HEK293T (cell line): Measurements from ENCODE around the gene C8A.

Experiments
- CTCF ChIA-PET: fragments of 350-600 bp; formaldehyde crosslinking; extraction: SDS; loops from one replicate; lab custom pipeline; 2021; ENCODE audit warnings: antibody characterized with exemption, inconsistent platforms; lab: Yijun Ruan, JAX
- POLR2A ChIA-PET: fragments of 350-600 bp; formaldehyde crosslinking; extraction: SDS; loops from one replicate; lab custom pipeline; 2020; ENCODE audit warnings: antibody characterized with exemption, inconsistent platforms; lab: Yijun Ruan, JAX
- DNase-seq: peaks from one replicate; pipeline ENCODE4 v3.0.0; 2012; ENCODE audit warnings: mixed read lengths; ENCODE audit errors: extremely low spot score
- ARNT ChIP-seq: fragments of 450-650 bp; IDR thresholded peaks from 2 replicates; pipeline ENCODE4 v1.6.1; 2017; ENCODE audit warnings: mild to moderate bottlenecking
- BHLHE40 ChIP-seq: fragments of 450-650 bp; IDR thresholded peaks from 2 replicates; pipeline ENCODE4 v1.6.1; 2016; ENCODE audit warnings: mild to moderate bottlenecking, moderate library complexity, borderline replicate concordance
- CTBP1 ChIP-seq: fragments of 450-650 bp; IDR thresholded peaks from 2 replicates; pipeline ENCODE4 v1.6.1; 2016; ENCODE audit warnings: borderline replicate concordance
- ELF4 ChIP-seq: fragments of 450-650 bp; IDR thresholded peaks from 2 replicates; pipeline ENCODE4 v1.6.1; 2017; ENCODE audit warnings: antibody characterized with exemption
- FOXA1 ChIP-seq: fragments of 450-650 bp; IDR thresholded peaks from 2 replicates; pipeline ENCODE4 v1.6.1; 2016; ENCODE audit warnings: mild to moderate bottlenecking
- FOXK2 ChIP-seq: fragments of 450-650 bp; IDR thresholded peaks from 2 replicates; pipeline ENCODE4 v1.6.1; 2016; ENCODE audit warnings: mild to moderate bottlenecking
- FOXM1 ChIP-seq: fragments of 450-650 bp; IDR thresholded peaks from 2 replicates; pipeline ENCODE4 v1.6.1; 2017; ENCODE audit warnings: mild to moderate bottlenecking, borderline replicate concordance
- HDGF ChIP-seq: fragments of 450-650 bp; IDR thresholded peaks from 2 replicates; pipeline ENCODE4 v1.6.1; 2017; ENCODE audit warnings: antibody characterized with exemption, borderline replicate concordance
- L3MBTL2 ChIP-seq: fragments of 450-650 bp; conservative IDR thresholded peaks from 2 replicates; pipeline ENCODE4 v1.6.1; 2016; ENCODE audit warnings: mild to moderate bottlenecking
- LEF1 ChIP-seq: fragments of 450-650 bp; IDR thresholded peaks from 2 replicates; pipeline ENCODE4 v1.6.1; 2017; ENCODE audit warnings: mild to moderate bottlenecking, borderline replicate concordance
- NFRKB ChIP-seq: fragments of 450-650 bp; IDR thresholded peaks from 2 replicates; pipeline ENCODE4 v1.6.1; 2016; ENCODE audit warnings: mild to moderate bottlenecking, moderate library complexity
- PKNOX1 ChIP-seq: fragments of 450-650 bp; IDR thresholded peaks from 2 replicates; pipeline ENCODE4 v1.6.1; 2016
- SP1 ChIP-seq: fragments of 450-650 bp; IDR thresholded peaks from 2 replicates; pipeline ENCODE4 v1.6.1; 2017
- SUZ12 ChIP-seq: fragments of 450-650 bp; IDR thresholded peaks from 2 replicates; pipeline ENCODE4 v1.6.1; 2016; ENCODE audit warnings: mild to moderate bottlenecking
- TARDBP ChIP-seq: fragments of 450-650 bp; IDR thresholded peaks from 2 replicates; pipeline ENCODE4 v1.6.1; 2016
- ZNF384 ChIP-seq: fragments of 450-650 bp; IDR thresholded peaks from 2 replicates; pipeline ENCODE4 v1.6.1; 2016

Gene C8A

DNA sequence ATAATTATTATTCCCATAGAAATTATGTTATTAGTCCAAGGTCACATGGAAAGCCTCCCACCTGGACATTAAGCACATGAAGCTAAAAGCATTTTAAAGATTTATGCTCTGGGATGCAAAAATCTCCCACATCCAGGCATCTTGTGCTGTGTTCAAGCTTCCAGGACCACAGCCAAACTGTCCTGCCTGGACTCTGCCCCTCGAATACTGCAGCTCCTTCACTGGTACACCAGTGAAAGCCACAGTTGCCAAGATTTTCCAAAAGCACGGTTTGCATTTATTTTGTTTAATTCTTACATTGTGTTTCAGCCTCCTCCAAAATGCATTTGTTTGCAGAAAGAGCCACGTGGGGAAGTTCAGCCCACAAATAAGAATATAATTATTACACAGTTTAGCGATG lies 72.6 kb downstream of the C8A start:
- no peak for DNase-seq
- POLR2A ChIA-PET = no interaction called here
- CTCF ChIA-PET = no interaction called here
- TF ChIP-seq BHLHE40 (no peak), FOXM1 (no peak), SUZ12 (no peak), SP1 (no peak), FOXK2 (no peak), HDGF (no peak), LEF1 (no peak)

DNA sequence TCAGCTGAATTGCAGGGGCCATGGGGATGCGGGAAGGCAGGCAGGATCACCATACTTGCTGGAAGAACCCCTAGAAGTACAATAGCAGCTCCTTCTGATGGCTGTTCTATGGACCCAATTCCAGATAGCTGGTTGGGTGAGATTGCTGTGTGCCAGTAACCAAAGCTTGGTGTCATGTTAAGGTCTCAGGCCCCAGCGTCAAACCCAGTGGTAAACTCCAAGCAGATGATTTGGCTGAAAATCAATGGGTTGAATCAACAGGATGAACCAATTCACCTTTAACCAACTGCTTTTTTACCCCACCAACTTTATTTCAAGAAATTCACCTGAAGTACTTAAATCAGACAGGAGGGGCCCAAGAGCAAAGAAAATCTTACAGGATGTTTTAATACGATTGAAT lies 73.4 kb downstream of the C8A start:
- ChIA-PET CTCF (no interaction called here), POLR2A (no interaction called here)
- TF ChIP-seq NFRKB (no peak), FOXK2 (no peak), HDGF (no peak), PKNOX1 (no peak), CTBP1 (no peak), SUZ12 (no peak), FOXM1 (no peak), FOXA1 (no peak), L3MBTL2 (no peak), LEF1 (no peak), BHLHE40 (no peak), ZNF384 (no peak), TARDBP (no peak), ARNT (no peak), SP1 (no peak), ELF4 (no peak)
- no peak for DNase-seq

DNA sequence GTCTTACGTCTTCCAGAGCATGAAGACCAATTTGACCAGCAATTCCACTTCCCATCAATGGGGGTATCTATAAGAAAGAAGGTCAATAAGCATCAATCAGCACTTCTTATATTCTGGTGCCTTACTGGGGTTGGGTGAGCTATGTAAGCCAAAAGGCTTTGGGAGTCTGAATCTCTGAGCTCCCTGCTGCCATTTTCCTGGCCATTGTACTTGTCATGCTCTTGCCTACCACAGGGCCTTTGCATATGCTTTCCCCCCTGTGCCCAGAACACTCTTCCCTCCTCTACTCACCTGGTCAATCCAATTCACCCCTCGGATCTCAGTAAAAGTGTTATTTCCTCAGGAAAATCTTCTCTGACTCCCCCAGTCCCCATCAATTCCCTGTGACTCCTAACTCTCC lies 74.9 kb downstream of the C8A start:
- CTCF ChIA-PET = no interaction called here
- TF ChIP-seq LEF1 (no peak), SUZ12 (no peak)
- POLR2A ChIA-PET = no interaction called here
- DNase-seq = no peak

DNA sequence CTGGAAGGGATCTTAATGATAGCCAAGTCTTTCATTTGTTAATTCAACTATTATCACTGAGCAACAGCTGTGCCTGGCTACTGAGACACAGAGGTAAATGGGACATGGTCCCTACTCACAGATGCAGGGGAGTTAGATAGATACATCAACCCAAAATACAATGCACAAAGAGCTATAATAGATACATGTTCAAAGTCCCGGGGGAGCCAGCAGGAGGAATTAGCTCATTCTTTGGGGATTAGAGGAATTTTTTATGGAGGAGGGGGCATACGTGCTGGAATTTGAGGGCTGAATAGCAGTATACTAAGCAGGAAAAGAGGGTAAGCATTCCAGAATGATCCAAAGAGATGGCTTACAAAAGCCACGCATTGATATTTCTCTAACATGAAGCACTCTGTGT lies 76.6 kb downstream of the C8A start:
- ChIA-PET CTCF (interaction anchor here (0.5 kb wide), 1 partner anchor 240 kb away, joined by 3 read pairs; no protein-coding TSS in a partner anchor), POLR2A (interaction anchor here (0.9 kb wide), 1 partner anchor 15 kb away, joined by 4 read pairs; no protein-coding TSS in a partner anchor)
- no peak for DNase-seq
- no peak for TF ChIP-seq FOXA1
- TF ChIP-seq LEF1 = no peak
- no peak for TF ChIP-seq ELF4
- TF ChIP-seq ARNT = no peak
- no peak for TF ChIP-seq HDGF
- TF ChIP-seq FOXK2 = no peak
- TF ChIP-seq PKNOX1 = no peak
- no peak for TF ChIP-seq FOXM1
- no peak for TF ChIP-seq SP1
- TF ChIP-seq L3MBTL2 = no peak
- no peak for TF ChIP-seq NFRKB
- TF ChIP-seq ZNF384 = no peak
- no peak for TF ChIP-seq SUZ12
- no peak for TF ChIP-seq BHLHE40
- no peak for TF ChIP-seq CTBP1

DNA sequence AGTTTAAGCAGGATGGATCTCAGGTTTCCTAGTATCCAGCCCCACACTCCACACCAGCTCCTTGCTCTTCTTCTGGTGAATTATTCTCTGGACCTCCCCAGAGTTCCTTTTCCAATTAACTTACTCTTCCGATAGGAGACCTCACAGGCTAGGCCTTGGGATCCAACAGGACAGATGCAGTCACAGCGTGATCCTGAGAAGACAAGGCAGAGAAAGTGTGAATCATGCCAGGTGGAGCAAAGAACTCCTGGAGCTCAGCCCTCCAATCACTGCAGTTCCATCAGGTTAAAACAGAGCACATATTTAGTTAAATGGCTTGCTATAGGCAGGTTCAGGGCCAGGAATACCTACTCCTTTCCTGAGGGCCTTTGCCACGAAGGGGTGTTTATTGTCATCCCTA lies 77.1 kb downstream of the C8A start:
- CTCF ChIA-PET = interaction anchor here (0.5 kb wide), 1 partner anchor 240 kb away, joined by 3 read pairs; no protein-coding TSS in a partner anchor
- POLR2A ChIA-PET = interaction anchor here (0.9 kb wide), 1 partner anchor 14 kb away, joined by 4 read pairs; no protein-coding TSS in a partner anchor
- DNase-seq = no peak
- no peak for TF ChIP-seq SP1
- no peak for TF ChIP-seq FOXM1
- TF ChIP-seq ARNT = no peak
- no peak for TF ChIP-seq SUZ12
- no peak for TF ChIP-seq LEF1

- ChIA-PET CTCF (interaction anchor here (0.6 kb wide), 1 partner anchor 8 kb away, joined by 3 read pairs; no protein-coding TSS in a partner anchor), POLR2A (no interaction called here)
- DNase-seq = no peak
- TF ChIP-seq FOXM1 = no peak
- no peak for TF ChIP-seq ZNF384
- TF ChIP-seq PKNOX1 = no peak
- no peak for TF ChIP-seq SUZ12
- TF ChIP-seq BHLHE40 = no peak
- TF ChIP-seq NFRKB = no peak
- TF ChIP-seq SP1 = no peak
- no peak for TF ChIP-seq TARDBP
- TF ChIP-seq FOXK2 = no peak
- no peak for TF ChIP-seq ELF4
- no peak for TF ChIP-seq HDGF
- no peak for TF ChIP-seq FOXA1
- TF ChIP-seq ARNT = no peak
- no peak for TF ChIP-seq LEF1
- no peak for TF ChIP-seq CTBP1
- TF ChIP-seq L3MBTL2 = no peak
These were observed 78.6 kb downstream of the C8A start for GRCh38 chr1:56933161-56933560.
